Psoas muscle (tissue), 8 donors: ENCODE data around the gene NSD2. TPM values are rescaled to one million over a fixed set of nuclear protein-coding genes. Genes with fewer than 3 reads are reported as not detected.
A peak's percentile ranks its signal among the peaks of the same experiment; 100 is the strongest.

ENCODE experiments used
- ATAC-seq, 4 donors: fragments of 200-7000 bp; cut with Tn5 transposase; one replicate each; pipeline ENCODE4 v1.9.1; 2020; ENCODE audit warnings: moderate library complexity in 3 of 4, mild to moderate bottlenecking in 2 of 4
- DNase-seq, 2 donors: peaks; one replicate each; pipeline ENCODE4 v3.0.0-alpha.2; 2020
- H3K27ac ChIP-seq: fragments of 200-600 bp; one replicate; pipeline ENCODE4 v1.8.0; 2022
- H3K27me3 ChIP-seq, 3 donors: fragments of 200-600 bp in 1 of 3; one replicate each; pipeline versions ENCODE4 v1.6.1 to v1.8.0; 2013 to 2022; ENCODE audit warnings: low read length in 2 of 3, mild to moderate bottlenecking in 2 of 3, moderate library complexity in 1 of 3; ENCODE audit not compliant: insufficient read depth in 3 of 3
- H3K36me3 ChIP-seq, 2 donors: fragments of 200-600 bp in 1 of 2; one replicate each; pipeline versions ENCODE4 v1.6.1 to v1.8.0; 2013 to 2022; ENCODE audit warnings: low read depth in 1 of 2, mild to moderate bottlenecking in 1 of 2, moderate library complexity in 1 of 2; ENCODE audit not compliant: insufficient read depth in 1 of 2
- H3K4me1 ChIP-seq: fragments of 200-600 bp; one replicate; pipeline ENCODE4 v1.8.0; 2022
- H3K4me3 ChIP-seq: fragments of 200-600 bp; one replicate; pipeline ENCODE4 v1.8.0; 2022; ENCODE audit warnings: mild to moderate bottlenecking
- H3K9me3 ChIP-seq: fragments of 200-600 bp; one replicate; pipeline ENCODE4 v1.8.0; 2022
- CTCF ChIP-seq: fragments of 200-600 bp; IDR thresholded peaks from one replicate; pipeline ENCODE4 v1.8.0; 2022; ENCODE audit warnings: antibody characterized with exemption
- WGBS, 3 donors: extraction: QIAGEN DNeasy Blood & Tissue Kit; methylation state at CpG; one replicate each; pipeline versions ENCODE4 v1.1.6 to v1.1.7; 2013; 5-methylcytosine and 5-hydroxymethylcytosine counted together
- intact Hi-C, 2 donors: fragments of 100-400 bp; cut with DNase I; formaldehyde crosslinking; loops; one replicate each; pipeline versions ENCODE4 v1.11.0 to v1.14.2; 2022
- polyA plus RNA-seq, 3 donors: library from polyadenylated mRNA; stranded (reverse); fragments of 200-250 nt; gene quantifications; one replicate each; pipeline ENCODE4 v1.2.3, GENCODE V29; 2013
- total RNA-seq, 4 donors: library from RNA; stranded (reverse); fragmentation: NEBNext Ultra II Directional in 2 of 4; extraction: Animal tissue kit (Norgen Biotek cat#: 25700) in 2 of 4; gene quantifications; one replicate each; pipeline versions ENCODE4 v1.2.1 to v1.2.4, GENCODE V29; 2021 to 2023
- donor health status: healthy with polysubstance abuse.
- donor health status: DM: no; HTN: no; CAD: no; lungs with moderate emphysema.
- donor health status: Bipolar disorder and iron deficiency.
- donor health status: healthy.
- donor health status: DM: yes; HTN: yes; CAD: no.
- donor health status: DM: no; HTN: no; CAD: no.
- donor health status: DM: no; HTN: no; CAD: no.
- donor health status: DM: yes; HTN: yes; CAD: no.

Gene NSD2
- total and polyA plus RNA-seq, 7 donors: 5.6 to 36.0 (median 21.2) TPM

GRCh38 chr4:1870328-1870577 is 940 bp upstream of the NSD2 start:
- Histone ChIP-seq H3K4me1 (peaks cover 22% of the 10 kb centered on the region), H3K27ac (peak overlapping the region; percentile 95), H3K27me3 (peaks cover 0 to 13% (median 7%) of the 10 kb centered on the region in 3 donors), H3K9me3 (no peaks in the 10 kb centered on the region), H3K36me3 (no peaks in the 10 kb centered on the region), H3K4me3 (peak overlapping the region; percentile 89)
- DNase-seq (peak; percentile 85 to 87), ATAC-seq (peak; percentile 61 to 80 (median 64))
- WGBS, 3 donors: 1 to 5% (median 1%) methylated on average over 13 to 22 of the region's 22 CpGs
- no peak for TF ChIP-seq CTCF
- intact Hi-C loops: no loop called here

- WGBS, 3 donors: 0 to 1% (median 0%) methylated on average over 6 to 79 of the region's 79 CpGs
- no peak for TF ChIP-seq CTCF
- H3K9me3 ChIP-seq: no peaks in the 10 kb centered on the region
- intact Hi-C loops: no loop called here
- peak overlapping the region; percentile 86 for H3K27ac ChIP-seq
- ATAC-seq (peak; percentile 13 to 36 (median 20)), DNase-seq (peak in 1 of 2 donors; percentile 66)
- H3K4me3 ChIP-seq: peak overlapping the region; percentile 84
- peaks cover 0 to 2% (median 0%) of the 10 kb centered on the region in 3 donors for H3K27me3 ChIP-seq
- H3K36me3 ChIP-seq: no peaks in the 10 kb centered on the region
- H3K4me1 ChIP-seq: peaks cover 22% of the 10 kb centered on the region
These were observed 353 bp downstream of the NSD2 start for GRCh38 chr4:1871471-1872021.

DNA sequence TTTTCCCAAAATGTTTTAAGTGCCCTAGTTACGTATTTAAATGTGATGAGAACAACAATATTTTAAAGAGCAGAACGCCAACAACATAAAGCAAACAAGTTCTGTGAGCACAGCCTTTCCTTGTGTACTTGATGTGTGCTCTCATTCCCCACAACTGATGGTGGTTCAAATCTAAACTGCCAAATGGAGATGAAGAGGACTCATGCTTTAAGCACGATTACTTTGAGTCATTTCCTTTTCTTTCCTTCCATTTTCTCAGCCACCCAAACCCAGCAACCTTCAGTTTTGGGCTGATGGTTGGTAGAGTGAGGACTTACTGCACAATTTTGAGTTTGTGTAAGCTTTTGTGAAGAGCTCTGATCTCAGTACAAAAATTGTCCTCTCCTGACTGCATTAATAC is 1.7 kb downstream of the NSD2 start:
- H3K27ac ChIP-seq: no peak overlapping the region
- H3K4me3 ChIP-seq: peak overlapping the region; percentile 84
- ATAC-seq: no peak
- intact Hi-C loops: no loop called here
- no peak for TF ChIP-seq CTCF
- no peaks in the 10 kb centered on the region for H3K9me3 ChIP-seq
- no peaks in the 10 kb centered on the region for H3K27me3 ChIP-seq
- no peaks in the 10 kb centered on the region for H3K36me3 ChIP-seq
- H3K4me1 ChIP-seq: peaks cover 22% of the 10 kb centered on the region
- no peak for DNase-seq
- 52 to 61% (median 59%) methylated on average over 3 of the region's 3 CpGs for WGBS, 3 donors

GRCh38 chr4:1873291-1873690 is 2.1 kb downstream of the NSD2 start:
- intact Hi-C loops: no loop called here

More at GRCh38 chr4:1873291-1873690, 2.1 kb downstream of the NSD2 start:
- Histone ChIP-seq H3K4me3 (no peak overlapping the region), H3K9me3 (no peaks in the 10 kb centered on the region), H3K27ac (no peak overlapping the region), H3K36me3 (no peaks in the 10 kb centered on the region), H3K4me1 (peaks cover 22% of the 10 kb centered on the region), H3K27me3 (no peaks in the 10 kb centered on the region)
- DNase-seq (no peak), ATAC-seq (no peak)
- no peak for TF ChIP-seq CTCF
- WGBS, 3 donors: 90 to 94% (median 92%) methylated on average over 4 of the region's 4 CpGs
